ENCODE results near the gene VIL1. TPM values are rescaled to one million over a fixed set of nuclear protein-coding genes. Genes with fewer than 3 reads are reported as not detected.

The VIL1 gene
- total RNA-seq, 1 experiment from 2014 or later, result 0.49 TPM

- ATAC-seq, result no peak
- no peak for DNase-seq (ENCODE audit: low read depth, low spot score)
- peaks cover 17 to 18% of the 10 kb centered on the region in 2 experiments for H3K36me3 ChIP-seq (ENCODE audit: control insufficient read depth in 1 of 2, insufficient read depth in 2 of 2, low read length in 2 of 2)
- no peak overlapping the region for H3K4me2 ChIP-seq (ENCODE audit: low read length)
- CTCF ChIA-PET, result no interaction called here
- H3K9me3 ChIP-seq (ENCODE audit: control insufficient read depth in 1 of 2, insufficient read depth in 1 of 2, low read depth in 1 of 2, low read length in 2 of 2), result no peaks in the 10 kb centered on the region
- H2AFZ ChIP-seq (ENCODE audit: low read depth, low read length, poor library complexity, severe bottlenecking), result no peak overlapping the region
- no peak overlapping the region for H3K4me3 ChIP-seq (replicated peaks in 1 of 2; ENCODE audit: low read depth in 1 of 2, low read length in 2 of 2)
- H4K20me1 ChIP-seq (ENCODE audit: insufficient read depth), result no peaks in the 10 kb centered on the region
- peaks cover 38% of the 10 kb centered on the region for H3K79me2 ChIP-seq (ENCODE audit: insufficient read depth, low read length)
- H3K9ac ChIP-seq (ENCODE audit: low read length), result no peak overlapping the region
- H3K27ac ChIP-seq (ENCODE audit: low read depth, low read length), result no peak overlapping the region; the same call in 1 of the 2 replicates
- peaks cover 26 to 52% of the 10 kb centered on the region in 2 experiments for H3K4me1 ChIP-seq (ENCODE audit: control insufficient read depth in 1 of 2, insufficient read depth in 2 of 2, low read length in 2 of 2)
- RAD21 ChIA-PET (ENCODE audit: low non-redundant PET in 1 of 2, low total read pairs in 2 of 2, uncharacterized antibody in 2 of 2, unreplicated experiment in 2 of 2), result no interaction called here
- H3K9me2 ChIP-seq (ENCODE audit: insufficient read depth), result no peaks in the 10 kb centered on the region
- BruUV-seq (replicated peaks), result no TSS peak
- H3K27me3 ChIP-seq (ENCODE audit: insufficient read depth, low read length), result no peaks in the 10 kb centered on the region
- TF ChIP-seq ATF3 (IDR thresholded peaks at IDR 0.05) (no peak), SRF (IDR thresholded peaks at IDR 0.05; ENCODE audit: low read depth) (no peak), MAX (IDR thresholded peaks at IDR 0.05) (no peak), CTCF (IDR thresholded peaks at IDR 0.05 in 2 of 3, conservative IDR thresholded peaks at IDR 0.05 in 1 of 3; ENCODE audit: borderline replicate concordance in 1 of 3, insufficient read depth in 1 of 3, low read depth in 2 of 3, low read length in 2 of 3) (no peak), SIN3A (IDR thresholded peaks at IDR 0.05; ENCODE audit: low read depth) (no peak), ZFX (IDR thresholded peaks at IDR 0.05) (no peak), ZNF274 (IDR thresholded peaks at IDR 0.05; ENCODE audit: low read depth, low read length) (no peak), EGR1 (IDR thresholded peaks at IDR 0.05; ENCODE audit: low read depth) (no peak), EZH2 (IDR thresholded peaks at IDR 0.05) (no peak), EZH2phosphoT487 (IDR thresholded peaks at IDR 0.05; ENCODE audit: borderline replicate concordance) (no peak), POLR2A (IDR thresholded peaks at IDR 0.05; ENCODE audit: borderline replicate concordance, extremely low read depth, insufficient read depth, insufficient read length) (no peak), ELF1 (IDR thresholded peaks at IDR 0.05; ENCODE audit: borderline replicate concordance, low read depth) (no peak)
- POLR2A ChIA-PET, result no interaction called here
- intact Hi-C loops (cut with micrococcal nuclease), result no loop called here
These were observed 16.4 kb upstream of the VIL1 start for GRCh38 chr2:218402491-218402901.
